Activated T-cell treated with anti-CD3 and anti-CD28 coated beads for 4 hours (primary cell): Measurements from ENCODE around the gene ADD1.

Source experiments
- DNase-seq: peaks from one replicate; pipeline ENCODE4 v3.0.0-alpha.2; 2020

ADD1 gene

GRCh38 chr4:2861631-2862436 lies 18.2 kb downstream of the ADD1 start:
- DNase-seq: no peak

GRCh38 chr4:2862528-2862927 lies 18.9 kb downstream of the ADD1 start:
- DNase-seq: no peak

- DNase-seq: no peak
Observed at GRCh38 chr4:2863649-2864048, 20.0 kb downstream of the ADD1 start.

- DNase-seq: no peak
Observed at GRCh38 chr4:2865196-2865780, 21.6 kb downstream of the ADD1 start.

- DNase-seq: no peak
Observed at GRCh38 chr4:2866160-2866861, 22.7 kb downstream of the ADD1 start.

GRCh38 chr4:2866891-2867290 lies 23.2 kb downstream of the ADD1 start:
- no peak for DNase-seq

GRCh38 chr4:2867758-2868491 lies 24.3 kb downstream of the ADD1 start:
- DNase-seq: no peak

GRCh38 chr4:2868877-2869487 lies 25.3 kb downstream of the ADD1 start:
- DNase-seq: no peak

GRCh38 chr4:2869659-2870058 lies 26.0 kb downstream of the ADD1 start:
- DNase-seq: no peak

- no peak for DNase-seq
Observed at GRCh38 chr4:2870082-2870481, 26.4 kb downstream of the ADD1 start.

GRCh38 chr4:2871466-2871865 lies 27.8 kb downstream of the ADD1 start:
- no peak for DNase-seq

GRCh38 chr4:2871911-2872310 lies 28.3 kb downstream of the ADD1 start:
- DNase-seq: no peak

GRCh38 chr4:2873329-2873728 lies 29.7 kb downstream of the ADD1 start:
- DNase-seq: no peak

GRCh38 chr4:2874861-2875260 lies 31.2 kb downstream of the ADD1 start:
- DNase-seq: no peak

GRCh38 chr4:2875556-2875955 lies 31.9 kb downstream of the ADD1 start:
- no peak for DNase-seq

- no peak for DNase-seq
Observed at GRCh38 chr4:2878346-2878745, 34.7 kb downstream of the ADD1 start.

GRCh38 chr4:2879026-2879425 lies 35.4 kb downstream of the ADD1 start:
- DNase-seq: no peak

GRCh38 chr4:2881431-2881830 lies 37.8 kb downstream of the ADD1 start:
- DNase-seq: no peak

GRCh38 chr4:2882341-2882740 lies 38.7 kb downstream of the ADD1 start:
- DNase-seq: no peak

GRCh38 chr4:2886161-2886560 lies 42.5 kb downstream of the ADD1 start:
- no peak for DNase-seq

GRCh38 chr4:2886622-2887021 lies 43.0 kb downstream of the ADD1 start:
- no peak for DNase-seq

- DNase-seq: no peak
Observed at GRCh38 chr4:2887343-2887742, 43.7 kb downstream of the ADD1 start.

- DNase-seq: no peak
Observed at GRCh38 chr4:2888886-2889285, 45.2 kb downstream of the ADD1 start.
